ENCODE data around the gene SNX5.

- TF ChIP-seq, protein P1, sequence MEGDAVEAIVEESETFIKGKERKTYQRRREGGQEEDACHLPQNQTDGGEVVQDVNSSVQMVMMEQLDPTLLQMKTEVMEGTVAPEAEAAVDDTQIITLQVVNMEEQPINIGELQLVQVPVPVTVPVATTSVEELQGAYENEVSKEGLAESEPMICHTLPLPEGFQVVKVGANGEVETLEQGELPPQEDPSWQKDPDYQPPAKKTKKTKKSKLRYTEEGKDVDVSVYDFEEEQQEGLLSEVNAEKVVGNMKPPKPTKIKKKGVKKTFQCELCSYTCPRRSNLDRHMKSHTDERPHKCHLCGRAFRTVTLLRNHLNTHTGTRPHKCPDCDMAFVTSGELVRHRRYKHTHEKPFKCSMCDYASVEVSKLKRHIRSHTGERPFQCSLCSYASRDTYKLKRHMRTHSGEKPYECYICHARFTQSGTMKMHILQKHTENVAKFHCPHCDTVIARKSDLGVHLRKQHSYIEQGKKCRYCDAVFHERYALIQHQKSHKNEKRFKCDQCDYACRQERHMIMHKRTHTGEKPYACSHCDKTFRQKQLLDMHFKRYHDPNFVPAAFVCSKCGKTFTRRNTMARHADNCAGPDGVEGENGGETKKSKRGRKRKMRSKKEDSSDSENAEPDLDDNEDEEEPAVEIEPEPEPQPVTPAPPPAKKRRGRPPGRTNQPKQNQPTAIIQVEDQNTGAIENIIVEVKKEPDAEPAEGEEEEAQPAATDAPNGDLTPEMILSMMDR (IDR thresholded peaks at IDR 0.05): no peak
- TF ChIP-seq EZH2 (IDR thresholded peaks at IDR 0.05; ENCODE audit: borderline replicate concordance, insufficient read depth, low read depth, low read length, poor library complexity, severe bottlenecking): no peak
These were observed 7.0 kb downstream of the SNX5 start for GRCh38 chr20:17961587-17961940.
